BE2C (cell line): ENCODE data around the gene ZNF324B.

Experiments
- DNase-seq: peaks from one replicate; pipeline ENCODE4 v3.0.0-alpha.2; 2020
- H3K27me3 ChIP-seq: fragments of 250-450 bp; sonication (Bioruptor Pico); 2 replicates; pipeline ENCODE4 v1.5.1; 2020; ENCODE audit warnings: mild to moderate bottlenecking
- H3K36me3 ChIP-seq: fragments of 250-450 bp; sonication (Bioruptor Pico); 2 replicates; pipeline ENCODE4 v1.5.1; 2020; ENCODE audit warnings: mild to moderate bottlenecking
- H3K4me1 ChIP-seq: fragments of 250-450 bp; sonication (Bioruptor Pico); 2 replicates; pipeline ENCODE4 v1.5.1; 2020
- H3K4me3 ChIP-seq: 2 replicates; pipeline ENCODE4 v1.5.1; 2011; ENCODE audit warnings: low read depth, low read length
- H3K9me3 ChIP-seq: fragments of 250-450 bp; sonication (Bioruptor Pico); 2 replicates; pipeline ENCODE4 v1.5.1; 2020
- CTCF ChIP-seq: IDR thresholded peaks from 2 replicates; pipeline ENCODE4 v1.5.1; 2012; ENCODE audit warnings: mild to moderate bottlenecking, low read depth, low read length

Gene ZNF324B

GRCh38 chr19:58499021-58499927, 47.9 kb downstream of the ZNF324B start:
- no peaks in the 10 kb centered on the region for H3K4me1 ChIP-seq
- TF ChIP-seq CTCF, result peak; percentile 49
- H3K36me3 ChIP-seq, result no peaks in the 10 kb centered on the region
- H3K9me3 ChIP-seq, result no peaks in the 10 kb centered on the region
- peak overlapping the region; percentile 70 for H3K4me3 ChIP-seq
- DNase-seq, result peak; percentile 100
- H3K27me3 ChIP-seq, result no peaks in the 10 kb centered on the region

GRCh38 chr19:58500242-58500641, 48.8 kb downstream of the ZNF324B start:
- no peaks in the 10 kb centered on the region for H3K36me3 ChIP-seq
- no peak overlapping the region; the same call in 1 of the 2 replicates for H3K4me3 ChIP-seq

More at GRCh38 chr19:58500242-58500641, 48.8 kb downstream of the ZNF324B start:
- Histone ChIP-seq H3K9me3 (no peaks in the 10 kb centered on the region), H3K4me1 (no peaks in the 10 kb centered on the region), H3K27me3 (no peaks in the 10 kb centered on the region)
- DNase-seq, result no peak
- TF ChIP-seq CTCF, result no peak
